HFF-Myc (cell line): Measurements from ENCODE around the gene PTPRM.

Experiments
- DNase-seq: peaks from one replicate; pipeline ENCODE4 v3.0.0-alpha.2; 2011; ENCODE audit warnings: low read depth; ENCODE audit errors: extremely low read depth
- H3K4me3 ChIP-seq: replicated peaks from 2 replicates; pipeline ENCODE4 v1.5.1; 2011; ENCODE audit warnings: low read depth, mild to moderate bottlenecking, control low read depth, low read length
- CTCF ChIP-seq: IDR thresholded peaks from 2 replicates; pipeline ENCODE4 v1.5.1; 2012; ENCODE audit warnings: mild to moderate bottlenecking, low read depth, low read length, control low read depth; ENCODE audit errors: missing control alignments

PTPRM gene

GRCh38 chr18:8162802-8163201, 595.7 kb downstream of the PTPRM start:
- no peak for DNase-seq
- H3K4me3 ChIP-seq, result no peak overlapping the region
- no peak for TF ChIP-seq CTCF

GRCh38 chr18:8163286-8163959, 596.3 kb downstream of the PTPRM start:
- no peak for DNase-seq
- H3K4me3 ChIP-seq, result no peak overlapping the region
- no peak for TF ChIP-seq CTCF

- no peak overlapping the region for H3K4me3 ChIP-seq
- no peak for DNase-seq
- no peak for TF ChIP-seq CTCF
Measured at GRCh38 chr18:8165095-8165494, 598.0 kb downstream of the PTPRM start.

GRCh38 chr18:8167026-8167425, 599.9 kb downstream of the PTPRM start:
- DNase-seq, result no peak

GRCh38 chr18:8167673-8168072, 600.6 kb downstream of the PTPRM start:
- H3K4me3 ChIP-seq, result no peak overlapping the region
- DNase-seq, result no peak
- no peak for TF ChIP-seq CTCF

More at GRCh38 chr18:8167026-8167425, 599.9 kb downstream of the PTPRM start:
- TF ChIP-seq CTCF, result no peak
- H3K4me3 ChIP-seq, result no peak overlapping the region

GRCh38 chr18:8169722-8170121, 602.6 kb downstream of the PTPRM start:
- no peak for DNase-seq
- no peak overlapping the region for H3K4me3 ChIP-seq
- no peak for TF ChIP-seq CTCF

GRCh38 chr18:8174771-8175170, 607.7 kb downstream of the PTPRM start:
- no peak for DNase-seq
- no peak for TF ChIP-seq CTCF
- H3K4me3 ChIP-seq, result no peak overlapping the region
